ENCODE results near the gene ZNF366. TPM values are rescaled to one million over a fixed set of nuclear protein-coding genes. Genes with fewer than 3 reads are reported as not detected.

The ZNF366 gene, protein sequence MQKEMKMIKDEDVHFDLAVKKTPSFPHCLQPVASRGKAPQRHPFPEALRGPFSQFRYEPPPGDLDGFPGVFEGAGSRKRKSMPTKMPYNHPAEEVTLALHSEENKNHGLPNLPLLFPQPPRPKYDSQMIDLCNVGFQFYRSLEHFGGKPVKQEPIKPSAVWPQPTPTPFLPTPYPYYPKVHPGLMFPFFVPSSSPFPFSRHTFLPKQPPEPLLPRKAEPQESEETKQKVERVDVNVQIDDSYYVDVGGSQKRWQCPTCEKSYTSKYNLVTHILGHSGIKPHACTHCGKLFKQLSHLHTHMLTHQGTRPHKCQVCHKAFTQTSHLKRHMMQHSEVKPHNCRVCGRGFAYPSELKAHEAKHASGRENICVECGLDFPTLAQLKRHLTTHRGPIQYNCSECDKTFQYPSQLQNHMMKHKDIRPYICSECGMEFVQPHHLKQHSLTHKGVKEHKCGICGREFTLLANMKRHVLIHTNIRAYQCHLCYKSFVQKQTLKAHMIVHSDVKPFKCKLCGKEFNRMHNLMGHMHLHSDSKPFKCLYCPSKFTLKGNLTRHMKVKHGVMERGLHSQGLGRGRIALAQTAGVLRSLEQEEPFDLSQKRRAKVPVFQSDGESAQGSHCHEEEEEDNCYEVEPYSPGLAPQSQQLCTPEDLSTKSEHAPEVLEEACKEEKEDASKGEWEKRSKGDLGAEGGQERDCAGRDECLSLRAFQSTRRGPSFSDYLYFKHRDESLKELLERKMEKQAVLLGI
- total RNA-seq (2021; ENCODE audit: unreplicated experiment) (not detected), Bru-seq, nascent RNA (not detected), BruChase-seq, experiment 1, labeled RNA remaining after a 6-hour chase (not detected), BruChase-seq, experiment 2, labeled RNA remaining after a 2-hour chase (not detected)
- polyA plus RNA-seq (2012), result 0.01 TPM in 1 of 2 replicates, not detected in the other
- long read RNA-seq, result 0 reads

DNA sequence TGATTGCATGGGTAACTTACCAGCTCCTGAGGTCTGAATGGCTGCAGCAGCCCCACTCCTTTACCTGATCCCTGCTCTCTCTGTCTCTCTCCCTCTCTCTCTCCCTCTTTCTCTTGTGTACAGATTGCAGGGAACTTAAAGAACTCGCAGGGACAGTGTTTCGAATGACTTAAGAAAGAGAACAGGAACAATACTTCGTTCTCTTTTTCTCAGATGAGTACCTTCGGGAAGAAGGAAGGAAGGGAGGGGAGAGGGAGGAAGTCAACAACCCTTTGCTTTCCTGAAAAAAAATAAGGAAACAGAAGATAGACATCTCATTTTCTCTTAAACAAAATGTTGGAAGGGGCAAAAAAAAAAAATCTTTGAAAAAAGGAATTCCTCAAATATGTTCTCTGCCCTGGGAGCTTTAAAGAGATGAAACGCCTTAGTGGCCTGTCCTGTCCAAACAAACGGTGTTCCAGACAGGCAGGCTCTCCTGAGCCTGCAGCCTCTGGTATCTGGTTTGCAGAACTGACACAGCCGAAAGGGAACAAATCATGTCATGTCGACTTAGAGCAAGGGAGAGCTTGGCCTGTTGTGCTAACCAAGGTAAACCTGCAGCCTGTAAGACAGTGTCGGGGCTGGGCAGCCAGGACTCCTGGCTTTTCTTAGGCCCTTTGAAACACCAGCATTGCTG lies at the start of gene ZNF366:
TSS of gene ZNF366 (minus strand) at position 180 of the 676 bp plus-strand sequence. CDS start 45,914 bp downstream, outside the sequence.
- Histone ChIP-seq H3K9me2 (ENCODE audit: insufficient read depth) (no peaks in the 10 kb centered on the region), H3K27me3 (ENCODE audit: insufficient read depth, low read length) (no peaks in the 10 kb centered on the region), H4K20me1 (ENCODE audit: insufficient read depth) (no peaks in the 10 kb centered on the region), H3K4me3 (replicated peaks in 1 of 2; ENCODE audit: low read depth in 1 of 2, low read length in 2 of 2) (no peak within 1 kb of the TSS), H3K9me3 (ENCODE audit: control insufficient read depth in 1 of 2, insufficient read depth in 1 of 2, low read depth in 1 of 2, low read length in 2 of 2) (no peaks in the 10 kb centered on the region), H3K79me2 (ENCODE audit: insufficient read depth, low read length) (no peaks in the 10 kb centered on the region), H2AFZ (ENCODE audit: low read depth, low read length, poor library complexity, severe bottlenecking) (no peak within 1 kb of the TSS), H3K9ac (ENCODE audit: low read length) (no peak within 1 kb of the TSS), H3K27ac (ENCODE audit: low read depth, low read length) (no peak within 1 kb of the TSS), H3K36me3 (ENCODE audit: control insufficient read depth in 1 of 2, insufficient read depth in 2 of 2, low read length in 2 of 2) (no peaks in the 10 kb centered on the region), H3K4me1 (ENCODE audit: control insufficient read depth in 1 of 2, insufficient read depth in 2 of 2, low read length in 2 of 2) (peaks cover 0 to 9% of the 10 kb centered on the region in 2 experiments; a peak in 1 of 4 replicates), H3K4me2 (ENCODE audit: low read length) (no peak within 1 kb of the TSS)
- no TSS peak for BruUV-seq (replicated peaks)
- ChIA-PET POLR2A (no interaction called here), CTCF (no interaction called here), RAD21 (ENCODE audit: low non-redundant PET in 1 of 2, low total read pairs in 2 of 2, uncharacterized antibody in 2 of 2, unreplicated experiment in 2 of 2) (no interaction called here)
- ATAC-seq (no peak), DNase-seq (ENCODE audit: low read depth, low spot score) (no peak)
- TF ChIP-seq EZH2 (IDR thresholded peaks at IDR 0.05) (no peak), CEBPB (IDR thresholded peaks at IDR 0.05; ENCODE audit: low read depth) (no peak), POLR2AphosphoS5 (IDR thresholded peaks at IDR 0.05; ENCODE audit: low read depth, low read length) (no peak), CBX3 (IDR thresholded peaks at IDR 0.05; ENCODE audit: low read depth) (no peak), POLR2A (IDR thresholded peaks at IDR 0.05; ENCODE audit: borderline replicate concordance, extremely low read depth, insufficient read depth, insufficient read length) (no peak), SRF (IDR thresholded peaks at IDR 0.05; ENCODE audit: low read depth) (no peak), ELF1 (IDR thresholded peaks at IDR 0.05; ENCODE audit: borderline replicate concordance, low read depth) (no peak), TCF7L2 (IDR thresholded peaks at IDR 0.05; ENCODE audit: borderline replicate concordance, extremely low read depth, insufficient read depth, insufficient read length) (no peak), ZFX (IDR thresholded peaks at IDR 0.05) (no peak), RAD21 (IDR thresholded peaks at IDR 0.05; ENCODE audit: low read depth) (no peak), SP1 (IDR thresholded peaks at IDR 0.05; ENCODE audit: low read depth) (no peak)
- TF ChIP-seq, protein P1, sequence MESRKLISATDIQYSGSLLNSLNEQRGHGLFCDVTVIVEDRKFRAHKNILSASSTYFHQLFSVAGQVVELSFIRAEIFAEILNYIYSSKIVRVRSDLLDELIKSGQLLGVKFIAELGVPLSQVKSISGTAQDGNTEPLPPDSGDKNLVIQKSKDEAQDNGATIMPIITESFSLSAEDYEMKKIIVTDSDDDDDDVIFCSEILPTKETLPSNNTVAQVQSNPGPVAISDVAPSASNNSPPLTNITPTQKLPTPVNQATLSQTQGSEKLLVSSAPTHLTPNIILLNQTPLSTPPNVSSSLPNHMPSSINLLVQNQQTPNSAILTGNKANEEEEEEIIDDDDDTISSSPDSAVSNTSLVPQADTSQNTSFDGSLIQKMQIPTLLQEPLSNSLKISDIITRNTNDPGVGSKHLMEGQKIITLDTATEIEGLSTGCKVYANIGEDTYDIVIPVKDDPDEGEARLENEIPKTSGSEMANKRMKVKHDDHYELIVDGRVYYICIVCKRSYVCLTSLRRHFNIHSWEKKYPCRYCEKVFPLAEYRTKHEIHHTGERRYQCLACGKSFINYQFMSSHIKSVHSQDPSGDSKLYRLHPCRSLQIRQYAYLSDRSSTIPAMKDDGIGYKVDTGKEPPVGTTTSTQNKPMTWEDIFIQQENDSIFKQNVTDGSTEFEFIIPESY (IDR thresholded peaks at IDR 0.05; ENCODE audit: extremely low read depth, insufficient replicate concordance, low read length), result no peak
- intact Hi-C loops (cut with micrococcal nuclease), result no loop called here
